Measurements from ENCODE around the gene SEC22A. TPM values are rescaled to one million over a fixed set of nuclear protein-coding genes. Genes with fewer than 3 reads are reported as not detected.

SEC22A gene
- total and polyA plus RNA-seq, 10 of the 15 experiments (the other 5 are each of a cell fraction or from before 2014, with no cell fraction given) = 19.3 to 70.3 (median 36.7) TPM

GRCh38 chr3:123297627-123297899 lies 95.8 kb downstream of the SEC22A start:
- H3K9me3 ChIP-seq (replicated peaks; ENCODE audit: control insufficient read depth, insufficient read depth, low read length) = no peaks in the 10 kb centered on the region
- in situ Hi-C loops (cut with MboI) = no loop called here
- CTCF ChIA-PET = interaction anchor here (0.7 kb wide), 1 partner anchor 192 kb away, joined by 3 read pairs; no protein-coding TSS in a partner anchor
- no peaks in the 10 kb centered on the region for H3K79me2 ChIP-seq (ENCODE audit: control insufficient read depth, insufficient read depth, low read length)
- H2AFZ ChIP-seq (ENCODE audit: control insufficient read depth, low read depth, low read length) = no peak overlapping the region
- FAIRE-seq (no peak), DNase-seq (ENCODE audit: low read depth, low spot score) (no peak), ATAC-seq (no peak)
- WGBS (ENCODE audit: insufficient coverage, insufficient replicate concordance, low lambda C conversion rate, missing lambda C conversion rate) = 16% methylated on average over 6 of the region's 6 CpGs
- no TSS peak for BruUV-seq (replicated peaks)
- no peaks in the 10 kb centered on the region for H4K20me1 ChIP-seq (ENCODE audit: control insufficient read depth, insufficient read depth)
- H3K27me3 ChIP-seq (replicated peaks in 1 of 2; ENCODE audit: control insufficient read depth in 2 of 2, insufficient read depth in 2 of 2, low read length in 1 of 2) = no peaks in the 10 kb centered on the region; a peak in 1 of 4 replicates
- H3K4me2 ChIP-seq (ENCODE audit: control insufficient read depth, insufficient read depth) = no peak overlapping the region
- SMC1A ChIA-PET (ENCODE audit: uncharacterized antibody, unreplicated experiment) = no interaction called here
- no peaks in the 10 kb centered on the region for H3K36me3 ChIP-seq (ENCODE audit: control insufficient read depth in 2 of 2, insufficient read depth in 2 of 2, low read length in 1 of 2)
- TF ChIP-seq BCL11A (IDR thresholded peaks at IDR 0.05; ENCODE audit: low read depth, low read length) = no peak
- TF ChIP-seq, protein P1, sequence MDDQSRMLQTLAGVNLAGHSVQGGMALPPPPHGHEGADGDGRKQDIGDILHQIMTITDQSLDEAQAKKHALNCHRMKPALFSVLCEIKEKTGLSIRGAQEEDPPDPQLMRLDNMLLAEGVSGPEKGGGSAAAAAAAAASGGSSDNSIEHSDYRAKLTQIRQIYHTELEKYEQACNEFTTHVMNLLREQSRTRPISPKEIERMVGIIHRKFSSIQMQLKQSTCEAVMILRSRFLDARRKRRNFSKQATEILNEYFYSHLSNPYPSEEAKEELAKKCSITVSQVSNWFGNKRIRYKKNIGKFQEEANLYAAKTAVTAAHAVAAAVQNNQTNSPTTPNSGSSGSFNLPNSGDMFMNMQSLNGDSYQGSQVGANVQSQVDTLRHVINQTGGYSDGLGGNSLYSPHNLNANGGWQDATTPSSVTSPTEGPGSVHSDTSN (IDR thresholded peaks at IDR 0.05; ENCODE audit: insufficient replicate concordance, low read depth, low read length) = no peak
- TF ChIP-seq LARP7 (IDR thresholded peaks at IDR 0.05) = no peak
- no peak for TF ChIP-seq IKZF2 (IDR thresholded peaks at IDR 0.05)
- TF ChIP-seq KDM1A (IDR thresholded peaks at IDR 0.05; ENCODE audit: borderline replicate concordance) = no peak
- TF ChIP-seq ZBTB4 (CRISPR knock-in tag; IDR thresholded peaks at IDR 0.05) = no peak
- no peak for TF ChIP-seq SIN3A (IDR thresholded peaks at IDR 0.05; ENCODE audit: low read depth, low read length)
- TF ChIP-seq ATF3 (IDR thresholded peaks at IDR 0.05; ENCODE audit: borderline replicate concordance, extremely low read depth, low read depth, low read length) = no peak
- TF ChIP-seq CREB1 (IDR thresholded peaks at IDR 0.05; ENCODE audit: low read depth) = no peak
- no peak for TF ChIP-seq TARDBP (IDR thresholded peaks at IDR 0.05; ENCODE audit: borderline replicate concordance)
- no peak for TF ChIP-seq RFX5 (IDR thresholded peaks at IDR 0.05; ENCODE audit: low read depth, low read length)
- no peak for TF ChIP-seq HDAC6 (IDR thresholded peaks at IDR 0.05; ENCODE audit: unreplicated experiment)
- TF ChIP-seq IRF4 (IDR thresholded peaks at IDR 0.05; ENCODE audit: low read depth, low read length) = no peak
- no peak for TF ChIP-seq TBL1XR1 (IDR thresholded peaks at IDR 0.05; ENCODE audit: low read depth, low read length)
- TF ChIP-seq NR2C2 (IDR thresholded peaks at IDR 0.05; ENCODE audit: borderline replicate concordance, control insufficient read depth, insufficient read length, low read depth) = no peak
- no peak for TF ChIP-seq RCOR1 (conservative IDR thresholded peaks at IDR 0.05; ENCODE audit: low read depth, low read length)
- TF ChIP-seq EGR1 (IDR thresholded peaks at IDR 0.05; ENCODE audit: borderline replicate concordance in 1 of 2, low read depth in 2 of 2, low read length in 2 of 2) = no peak
- no peak for TF ChIP-seq ZNF217 (IDR thresholded peaks at IDR 0.05)
- TF ChIP-seq GABPA (IDR thresholded peaks at IDR 0.05; ENCODE audit: low read depth) = no peak
- TF ChIP-seq SMAD5 (IDR thresholded peaks at IDR 0.05; ENCODE audit: low read depth) = no peak
- POLR2A ChIA-PET = no interaction called here
- RAD21 ChIA-PET (ENCODE audit: unreplicated experiment) = no interaction called here
- H3K4me1 ChIP-seq (ENCODE audit: control insufficient read depth, insufficient read depth, low read length) = no peaks in the 10 kb centered on the region
- no peak overlapping the region for H3K27ac ChIP-seq (ENCODE audit: control insufficient read depth, insufficient read depth)
- intact Hi-C loops (cut with micrococcal nuclease; ENCODE audit: unreplicated experiment) = no loop called here
- H3K4me3 ChIP-seq = no peak overlapping the region
- no peak overlapping the region for H3K9ac ChIP-seq (ENCODE audit: control insufficient read depth, insufficient read depth, low read length)

Measured in GM12878 (cell line).